HG03064 (cell line): ENCODE data around the gene WWP2.
"Not testable (repeated sequence)": the region's sequence is repeated elsewhere in the genome, so short reads cannot be mapped to it uniquely, and the experiment has no call there.

Experiments
- ATAC-seq: cut with Tn5 transposase; IDR thresholded peaks from one replicate; pipeline ENCODE4 v1.9.1; 2021; ENCODE audit warnings: low read depth; ENCODE audit not compliant: unreplicated experiment

WWP2 gene

DNA sequence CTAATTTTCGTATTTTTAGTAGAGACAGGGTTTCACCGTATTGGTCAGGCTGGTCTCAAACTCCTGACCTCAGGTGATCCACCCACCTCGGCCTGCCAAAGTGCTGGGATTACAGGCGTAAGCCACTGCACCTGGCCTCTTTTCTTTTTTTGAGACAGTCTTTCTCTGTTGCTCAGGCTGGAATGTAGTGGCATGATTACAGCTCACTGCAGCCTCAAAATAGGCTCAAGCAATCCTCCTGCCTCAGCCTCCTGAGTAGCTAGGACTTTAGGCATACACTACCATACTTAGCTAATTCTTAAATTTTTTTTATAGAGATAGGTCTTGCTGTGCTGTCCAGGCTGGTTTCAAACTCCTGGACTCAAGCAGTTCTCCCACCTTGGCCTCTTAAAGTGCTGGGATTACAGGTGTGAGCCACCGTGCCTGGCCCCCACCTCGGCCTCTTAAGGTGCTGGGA, 29.3 kb downstream of the WWP2 start:
- ATAC-seq, result not testable (repeated sequence)

DNA sequence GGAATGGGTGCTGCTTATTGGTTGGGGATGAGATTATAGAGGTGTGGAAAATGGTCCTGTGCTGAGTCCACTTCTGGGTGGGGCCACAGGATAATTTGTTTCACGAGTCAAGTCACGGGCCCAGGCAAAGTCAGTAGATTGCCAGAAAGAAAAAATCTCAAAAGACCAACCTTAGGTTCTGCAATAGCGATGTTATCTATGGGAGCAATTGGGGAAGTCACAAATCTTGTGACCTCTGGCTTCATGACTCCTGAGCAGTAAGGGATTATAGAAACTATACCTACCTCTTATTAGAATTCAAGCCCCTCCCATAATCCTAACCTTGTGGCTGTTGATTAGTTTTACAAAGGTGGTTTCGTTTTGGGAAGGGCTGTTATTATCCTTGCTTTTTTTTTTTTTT, 31.4 kb downstream of the WWP2 start:
- no peak for ATAC-seq

DNA sequence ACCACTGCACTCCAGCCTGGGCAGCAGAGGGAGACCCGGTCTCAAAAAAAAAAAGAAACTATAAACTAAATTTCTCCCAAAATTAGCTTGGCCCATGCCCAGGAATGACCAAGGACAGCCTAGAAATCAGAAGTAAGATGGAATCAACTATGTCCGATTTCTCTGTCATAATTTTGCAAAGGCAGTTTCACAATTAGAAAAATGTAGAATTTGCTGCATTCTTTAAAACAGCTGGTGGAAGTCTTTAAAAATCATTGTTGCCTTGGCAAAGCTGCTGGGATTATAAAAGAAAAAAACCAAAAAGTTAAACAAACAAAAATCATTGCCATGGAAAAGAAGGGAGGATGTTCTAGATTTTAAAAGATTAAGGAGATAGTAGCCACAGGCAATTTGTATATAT, 32.4 kb downstream of the WWP2 start:
- no peak for ATAC-seq

DNA sequence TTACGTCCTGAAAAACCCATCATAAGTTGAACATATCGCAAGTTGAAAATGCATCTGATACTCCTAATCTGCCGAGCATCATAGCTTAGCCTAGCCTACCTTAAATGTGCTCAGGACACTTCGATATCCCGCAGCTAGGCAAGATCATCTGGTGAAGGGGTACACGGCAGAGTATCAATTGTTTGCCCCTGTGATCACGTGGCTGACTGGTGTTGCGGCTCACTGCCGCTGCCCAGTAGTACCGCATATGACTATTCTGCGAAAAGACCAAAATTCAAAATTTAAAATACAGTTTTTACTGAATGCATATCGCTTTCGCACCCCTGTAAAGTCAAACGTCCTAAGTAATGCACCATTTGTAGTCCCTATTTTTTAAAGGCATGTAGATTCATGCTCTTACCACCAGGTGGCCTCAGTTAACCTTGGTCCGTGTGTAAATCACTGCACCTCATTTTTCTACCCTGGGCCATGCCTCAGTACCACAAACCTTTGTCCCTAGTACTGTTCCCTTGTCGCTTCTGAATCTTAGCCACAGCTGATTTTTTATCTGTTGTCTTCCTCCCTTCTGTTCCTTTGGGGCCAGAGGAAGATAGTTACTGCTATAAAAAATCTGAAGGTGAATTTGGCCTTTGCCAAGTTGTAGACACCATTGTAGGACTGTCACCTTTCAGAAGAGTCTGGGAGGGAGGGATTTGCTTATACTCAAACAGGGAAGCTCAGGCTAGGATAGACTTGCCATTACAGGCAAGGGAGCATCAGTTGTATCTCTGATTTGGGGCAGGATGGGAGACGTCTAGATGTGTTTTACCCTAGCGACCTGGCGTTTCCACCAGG, 34.4 kb downstream of the WWP2 start:
- no peak for ATAC-seq

DNA sequence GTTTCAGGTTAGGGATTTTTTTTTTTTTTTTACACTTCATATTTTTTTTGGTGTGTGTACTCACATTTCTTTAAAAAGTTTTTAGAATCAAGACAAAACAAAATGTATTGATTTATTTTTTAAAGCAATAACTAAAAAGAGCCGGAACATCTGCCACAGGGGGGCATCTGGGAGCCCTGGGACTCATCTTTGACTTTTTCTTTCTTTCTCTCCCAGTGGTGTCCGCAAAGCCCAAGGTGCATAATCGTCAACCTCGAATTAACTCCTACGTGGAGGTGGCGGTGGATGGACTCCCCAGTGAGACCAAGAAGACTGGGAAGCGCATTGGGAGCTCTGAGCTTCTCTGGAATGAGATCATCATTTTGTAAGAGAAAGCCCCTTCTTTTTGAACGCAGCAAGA, 36.3 kb downstream of the WWP2 start:
- ATAC-seq, result no peak

DNA sequence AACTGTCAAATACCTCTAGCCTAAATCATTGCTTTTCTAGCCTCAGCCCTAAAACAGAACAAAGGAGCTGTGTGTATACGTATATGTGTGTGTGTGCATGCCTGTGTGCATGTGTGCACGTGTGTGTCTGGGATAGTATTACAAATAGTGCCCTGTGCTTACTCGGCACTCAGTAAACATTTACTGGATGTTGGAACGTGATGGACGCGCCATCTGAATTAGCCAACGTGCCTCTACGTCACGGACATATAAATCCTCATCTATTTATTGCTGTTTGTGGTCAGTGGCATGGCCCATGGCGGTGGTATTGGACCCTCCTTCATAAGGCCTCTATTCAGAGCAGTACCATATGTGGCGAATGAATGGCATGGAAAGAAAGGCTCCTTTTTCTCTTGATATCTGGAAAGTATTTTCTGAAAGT, 37.5 kb downstream of the WWP2 start:
- no peak for ATAC-seq

DNA sequence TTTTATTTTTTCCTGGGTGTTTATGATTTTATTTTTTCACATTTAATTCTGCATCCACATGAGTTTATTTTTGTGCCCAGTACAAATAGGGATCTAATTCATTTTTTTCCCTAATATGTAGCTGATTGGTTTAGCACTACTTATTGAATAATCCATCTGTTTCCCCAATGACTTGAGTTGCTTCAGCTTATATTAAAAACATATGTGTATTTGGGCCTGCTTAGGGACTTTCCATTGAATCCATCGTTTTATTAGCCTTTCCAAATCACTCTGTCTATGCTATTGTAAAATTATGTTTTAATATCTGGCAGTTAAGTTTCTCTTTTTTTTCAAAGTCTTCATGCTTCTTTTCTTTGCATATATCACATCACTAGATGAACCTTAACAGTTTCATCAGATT, 42.2 kb downstream of the WWP2 start:
- ATAC-seq, result no peak

DNA sequence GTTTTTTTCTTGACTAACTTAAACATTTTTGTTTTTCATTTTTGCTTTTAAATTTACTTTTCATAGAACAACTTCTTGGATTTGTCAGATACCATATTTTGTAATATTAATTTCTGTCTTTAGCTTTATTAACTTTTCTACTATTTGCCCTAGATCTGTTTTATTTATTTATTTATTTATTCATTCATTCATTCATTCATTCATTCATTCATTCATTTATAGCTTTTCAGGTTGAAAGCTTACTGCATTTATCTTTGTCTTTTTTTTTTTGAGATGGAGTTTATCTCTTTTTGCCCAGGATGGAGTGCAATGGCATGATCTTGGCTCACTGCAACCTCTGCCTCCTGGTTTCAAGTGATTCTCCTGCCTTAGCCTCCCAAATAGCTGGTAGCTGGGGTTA, 44.6 kb downstream of the WWP2 start:
- ATAC-seq, result not testable (repeated sequence)

DNA sequence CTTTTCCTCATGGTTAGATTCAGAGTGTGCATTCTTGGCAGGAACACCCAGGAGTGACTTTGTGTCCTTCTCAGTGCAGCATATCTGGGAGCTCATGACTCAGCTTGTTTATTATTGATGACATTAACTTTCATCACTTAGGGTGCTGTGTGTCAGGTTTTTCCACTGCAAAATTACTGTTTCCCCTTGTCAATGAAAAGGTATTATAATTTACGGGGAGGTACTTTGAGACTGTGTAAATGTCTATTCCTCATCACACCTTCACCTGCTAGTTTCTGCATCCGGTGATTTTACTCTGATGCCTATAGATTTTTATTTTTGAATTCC, 50.5 kb downstream of the WWP2 start:
- ATAC-seq, result no peak

DNA sequence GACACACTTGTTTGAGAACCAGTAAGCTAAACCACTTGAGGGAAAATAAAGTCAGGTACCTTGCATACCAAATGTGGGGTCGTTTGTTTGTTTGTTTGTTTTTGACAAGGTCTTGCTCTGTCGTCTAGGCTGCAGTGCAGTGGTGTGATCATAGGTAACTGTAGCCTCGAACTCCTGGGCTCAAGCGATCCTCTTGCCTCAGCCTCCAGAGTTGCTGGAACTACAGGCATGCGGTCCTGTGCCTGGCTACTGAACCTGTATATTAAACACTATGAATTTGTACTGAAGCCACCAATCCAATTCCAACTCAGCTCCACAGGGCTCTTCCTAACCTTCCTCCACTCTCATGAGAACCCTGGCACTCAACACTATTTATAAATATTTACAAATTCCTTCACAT, 51.9 kb downstream of the WWP2 start:
- no peak for ATAC-seq

DNA sequence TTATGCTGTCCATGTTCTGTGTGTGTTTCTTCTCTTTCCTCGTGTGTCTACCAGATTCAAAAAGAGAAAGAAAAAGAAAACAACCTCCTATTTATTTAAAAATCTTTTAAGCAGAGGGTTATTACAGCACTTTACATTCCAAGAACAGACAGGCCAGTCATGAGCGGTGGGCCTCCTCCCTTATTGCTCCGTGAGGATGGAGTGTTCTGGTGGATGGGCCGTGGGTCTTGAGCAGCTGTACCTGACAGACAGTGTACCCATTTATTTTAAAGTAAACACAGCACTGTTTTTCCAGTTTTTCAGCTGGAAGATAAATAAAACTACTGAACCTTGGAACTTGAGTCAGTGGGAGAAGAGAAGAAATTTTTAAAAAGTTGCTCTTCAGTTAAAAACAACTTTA, 52.4 kb downstream of the WWP2 start:
- ATAC-seq, result no peak

DNA sequence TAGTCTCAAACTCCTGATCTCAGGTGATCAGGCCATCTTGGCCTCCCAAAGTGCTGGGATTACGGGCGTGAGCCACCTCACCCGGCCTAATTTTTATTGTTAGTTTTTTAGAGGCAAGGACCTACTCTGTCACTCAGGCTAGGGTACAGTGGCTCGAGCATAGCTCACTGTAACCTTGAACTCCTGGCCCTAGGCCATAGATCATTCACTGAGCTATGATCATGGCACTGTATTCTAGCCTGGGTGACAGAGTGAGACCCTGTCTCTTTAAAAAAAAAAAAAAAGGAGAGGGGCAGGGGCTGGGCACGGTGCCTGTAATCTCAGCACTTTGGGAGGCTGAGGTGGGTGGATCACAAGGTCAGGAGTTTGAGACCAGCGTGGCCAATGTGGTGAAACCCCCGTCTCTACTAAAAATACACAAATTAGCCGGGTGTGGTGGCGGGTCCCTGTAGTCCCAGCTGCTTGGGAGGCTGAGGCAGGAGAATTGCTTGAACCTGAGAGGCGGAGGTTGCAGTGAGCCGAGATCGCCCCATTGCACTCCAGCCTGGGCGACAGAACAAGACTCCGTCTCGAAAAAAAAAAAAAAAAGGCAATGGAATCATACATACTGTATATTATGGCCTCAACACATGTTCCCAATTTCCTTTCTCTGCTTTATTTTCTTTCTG, 53.2 kb downstream of the WWP2 start:
- not testable (repeated sequence) for ATAC-seq

DNA sequence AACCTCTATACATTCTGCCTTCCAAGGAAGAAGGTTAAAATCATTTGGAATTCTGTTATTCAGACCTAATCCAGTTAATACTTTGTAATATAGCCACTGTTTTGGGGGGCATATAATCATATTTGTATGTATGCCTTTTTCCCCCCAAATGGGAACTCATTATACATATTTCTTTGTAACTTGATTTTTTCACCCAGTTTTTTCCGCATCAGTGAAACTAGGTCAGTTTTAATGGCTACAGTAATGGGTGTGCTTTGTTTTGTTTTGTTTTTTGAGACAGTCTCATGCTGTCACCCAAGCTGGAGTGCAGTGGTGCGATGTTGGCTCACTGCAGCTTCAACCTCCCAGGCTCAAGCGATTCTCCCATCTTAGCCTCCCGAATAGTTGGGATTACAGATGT, 54.9 kb downstream of the WWP2 start:
- no peak for ATAC-seq

DNA sequence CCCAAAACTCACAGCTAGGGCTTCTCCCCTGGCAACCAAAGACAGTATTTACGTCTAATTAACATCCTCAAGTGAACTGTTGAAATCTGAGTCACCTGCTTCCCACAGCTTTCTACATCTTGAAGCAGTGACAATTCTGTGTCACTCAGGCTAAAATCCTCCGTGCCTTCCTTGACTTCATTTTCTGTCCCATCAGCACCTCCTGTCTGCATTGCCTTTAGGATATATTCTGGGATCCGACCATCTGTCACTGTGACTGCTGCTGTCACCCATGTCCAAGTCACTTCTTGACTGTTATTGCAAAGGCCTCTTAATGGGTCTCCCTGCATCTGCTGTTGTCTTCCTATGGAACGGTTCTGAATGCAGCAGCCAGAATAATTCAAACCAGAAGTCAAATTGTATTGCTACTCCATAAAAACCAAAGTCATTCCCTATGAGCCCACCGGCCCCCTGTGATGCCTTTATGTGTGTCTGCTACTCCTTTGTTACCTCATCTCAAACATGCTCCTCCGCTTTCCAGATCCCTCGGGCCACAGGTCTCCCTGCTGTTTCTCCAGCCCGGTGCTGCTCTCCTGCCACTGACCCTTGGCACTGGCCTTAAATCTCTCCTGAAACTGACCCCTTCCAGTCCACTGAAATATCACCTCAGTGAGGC, 56.9 kb downstream of the WWP2 start:
- ATAC-seq, result no peak

DNA sequence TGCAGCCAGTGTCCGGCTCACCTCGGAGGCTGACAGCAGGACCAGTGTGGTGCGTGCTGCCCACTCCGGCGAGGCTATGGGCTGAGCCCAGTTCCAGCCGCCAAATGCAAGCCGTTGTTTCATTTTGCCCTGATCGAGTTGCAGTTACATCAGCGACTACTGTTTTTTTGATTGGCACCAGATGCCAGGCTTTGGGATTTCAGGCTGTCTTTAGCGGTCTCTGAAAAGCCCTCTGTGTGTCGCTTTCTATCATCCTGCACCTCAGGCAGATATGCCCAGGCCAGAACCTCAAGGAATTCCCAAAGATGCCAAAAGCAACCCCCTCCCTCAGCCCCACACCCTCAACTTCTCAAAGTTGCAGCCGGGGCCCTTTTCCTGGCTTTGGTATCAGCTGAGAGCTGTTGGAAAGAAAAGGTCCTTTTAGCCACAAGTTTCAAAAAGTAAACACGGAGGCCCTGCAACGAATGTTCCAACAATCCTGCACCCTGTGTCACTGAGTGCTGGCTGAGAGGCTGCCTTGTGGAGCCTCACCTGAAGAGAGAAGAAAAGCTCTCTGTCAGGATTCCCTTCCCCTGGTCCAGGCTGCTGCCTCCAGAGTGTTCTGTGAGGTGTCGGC, 58.9 kb downstream of the WWP2 start:
- no peak for ATAC-seq

DNA sequence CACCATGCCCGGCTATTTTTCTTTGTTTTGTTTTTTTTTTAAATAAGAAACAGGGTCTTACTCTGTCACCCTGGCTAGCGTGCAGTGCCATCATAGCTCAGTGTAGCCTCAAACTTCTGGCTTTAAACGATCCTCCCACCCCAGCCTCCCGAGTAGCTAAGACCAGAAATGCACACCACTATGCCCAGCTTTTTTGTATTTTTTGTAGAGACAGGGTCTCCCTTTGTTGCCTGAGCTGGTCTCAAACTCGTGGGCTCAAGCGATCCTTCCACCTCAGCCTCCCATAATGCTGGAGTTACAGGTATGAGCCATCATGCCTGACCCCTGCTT, 59.7 kb downstream of the WWP2 start:
- ATAC-seq, result no peak

DNA sequence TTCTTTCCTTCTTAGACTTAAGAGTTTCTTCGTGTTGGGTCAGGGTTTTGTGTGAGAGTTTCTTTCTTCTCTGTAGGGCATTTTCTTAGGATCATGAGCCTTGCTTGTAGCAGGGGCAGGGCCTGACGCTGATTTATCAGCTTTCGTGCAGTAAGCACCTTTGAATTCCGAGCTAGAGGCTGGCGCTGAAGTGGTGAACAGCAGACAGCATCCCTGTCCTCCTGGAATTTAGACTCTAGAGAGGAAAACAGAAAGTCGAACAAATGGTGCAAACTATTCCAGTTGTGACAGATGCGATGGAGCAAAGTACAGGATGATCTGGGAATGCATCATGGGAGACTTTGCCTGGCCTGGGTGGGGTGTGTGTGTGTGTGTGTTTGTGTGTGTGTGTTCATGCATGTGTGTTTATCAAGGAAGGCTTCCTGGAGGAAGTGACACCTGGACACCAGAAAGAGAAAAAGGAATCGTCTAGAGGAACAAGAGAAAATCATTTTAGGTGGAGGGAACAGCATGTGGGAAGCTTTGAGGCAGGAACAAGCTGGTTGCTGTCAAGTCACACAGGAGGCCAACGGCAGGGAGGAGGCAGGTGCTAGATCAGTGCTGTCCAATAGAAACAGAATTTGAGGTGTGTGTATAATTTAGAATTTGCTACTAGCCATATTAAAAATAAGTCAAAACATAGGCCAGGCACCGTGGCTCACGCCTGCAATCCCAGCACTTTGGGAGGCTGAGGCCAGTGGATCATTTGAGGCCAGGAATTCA, 60.2 kb downstream of the WWP2 start:
- no peak for ATAC-seq

DNA sequence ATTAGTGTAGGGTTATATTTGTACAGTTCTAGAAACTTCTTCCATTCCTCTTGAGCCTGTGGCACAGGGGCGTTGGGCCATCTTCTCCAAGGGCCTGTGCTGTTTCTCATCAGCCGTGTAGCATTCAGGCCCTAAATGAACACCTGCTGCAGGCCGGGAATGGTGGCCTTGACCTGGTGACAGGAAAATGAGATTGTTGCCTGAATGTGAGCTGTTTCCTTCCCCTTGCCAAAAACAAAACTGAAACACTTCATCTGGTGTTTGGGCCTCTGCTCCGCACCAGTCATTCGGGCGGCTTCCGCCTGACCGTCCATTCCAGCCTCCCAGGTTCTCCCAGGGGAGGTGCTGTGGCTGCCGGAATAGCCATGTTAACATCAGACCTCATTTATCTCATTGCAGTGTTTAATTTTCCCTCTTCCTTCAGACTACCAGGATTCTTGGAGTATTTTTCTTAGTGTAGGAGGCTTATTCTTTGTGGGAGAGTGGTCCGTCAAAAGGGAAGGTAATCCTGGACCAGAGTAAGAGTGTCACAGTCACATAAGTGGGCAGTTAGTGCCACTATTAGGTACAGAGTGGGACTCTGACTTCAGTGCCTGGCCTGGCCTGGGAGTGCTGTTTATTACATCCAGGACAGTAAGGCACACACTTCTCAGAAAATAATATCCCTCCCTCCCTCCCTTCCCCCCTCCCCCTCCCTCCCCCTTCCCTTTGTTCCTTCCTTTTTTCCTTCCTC, 61.9 kb downstream of the WWP2 start:
- ATAC-seq, result peak; percentile 75

DNA sequence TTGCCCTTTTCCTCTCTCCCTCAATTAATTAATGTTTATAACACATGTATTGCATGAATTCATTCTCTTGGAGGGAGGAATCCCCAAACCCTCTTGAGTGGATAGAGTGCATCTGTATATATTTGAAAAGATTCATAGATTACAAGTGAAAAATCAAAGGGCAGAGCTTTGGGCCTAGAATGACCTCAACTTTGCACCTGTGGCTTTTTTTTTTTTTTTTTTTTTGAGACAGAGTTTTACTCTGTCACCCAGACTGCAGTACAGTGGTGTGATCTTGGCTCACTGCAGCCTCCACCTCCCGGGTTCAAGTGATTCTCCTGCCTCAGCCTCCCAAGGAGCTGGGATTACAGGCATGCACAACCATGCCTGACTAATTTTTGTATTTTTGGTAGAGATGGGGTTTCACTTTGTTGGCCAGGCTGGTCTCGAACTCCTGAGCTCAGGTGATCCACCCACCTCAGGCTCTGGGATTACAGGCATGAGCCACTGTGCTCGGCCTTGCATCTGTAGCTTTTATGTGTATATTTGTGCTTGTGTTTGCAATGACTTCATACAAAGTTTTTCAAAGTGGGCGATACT, 62.5 kb downstream of the WWP2 start:
- ATAC-seq, result not testable (repeated sequence)

DNA sequence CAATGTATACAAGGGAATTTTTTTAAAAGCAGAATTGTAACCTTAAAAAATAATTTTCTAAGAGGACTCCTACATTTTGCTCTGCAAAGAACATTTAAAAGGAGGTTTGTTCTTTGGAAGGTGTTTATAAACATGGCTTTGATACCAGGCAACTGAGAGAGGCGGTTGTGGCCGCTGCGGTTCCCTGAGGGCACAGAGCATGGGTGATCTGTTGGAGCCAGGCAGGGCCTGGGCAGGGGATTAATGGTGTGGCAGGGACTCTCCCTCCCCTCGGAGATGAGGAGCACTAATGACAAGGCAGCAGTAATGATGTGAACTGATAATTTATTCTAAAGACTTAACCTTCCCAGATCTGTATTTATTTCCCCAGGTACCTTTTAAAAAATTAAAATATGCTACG, 65.4 kb downstream of the WWP2 start:
- no peak for ATAC-seq
